Activated CD4-positive, alpha-beta T cell treated with anti-CD3 and anti-CD28 coated beads, Interleukin-2, amount 50 U/mL, for 1 hour (primary cell): Measurements from ENCODE around the gene REXO4.

Source experiments
- DNase-seq: peaks from one replicate; pipeline ENCODE4 v3.0.0-alpha.2; 2020

REXO4 gene

DNA sequence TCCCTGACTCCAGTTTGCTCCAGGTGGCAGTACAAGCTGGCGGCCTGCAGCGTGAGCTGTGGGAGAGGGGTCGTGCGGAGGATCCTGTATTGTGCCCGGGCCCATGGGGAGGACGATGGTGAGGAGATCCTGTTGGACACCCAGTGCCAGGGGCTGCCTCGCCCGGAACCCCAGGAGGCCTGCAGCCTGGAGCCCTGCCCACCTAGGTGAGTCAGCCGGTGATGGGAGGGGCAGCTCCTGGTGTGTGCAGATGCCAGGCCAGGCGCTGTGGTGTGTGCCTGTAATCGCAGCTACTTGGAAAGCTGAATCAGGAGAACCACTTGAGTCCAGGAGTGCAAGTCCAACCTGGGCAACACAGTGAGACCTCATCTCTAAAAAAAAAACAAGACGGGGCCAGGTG lies 31.9 kb upstream of the REXO4 start:
- DNase-seq, result no peak

DNA sequence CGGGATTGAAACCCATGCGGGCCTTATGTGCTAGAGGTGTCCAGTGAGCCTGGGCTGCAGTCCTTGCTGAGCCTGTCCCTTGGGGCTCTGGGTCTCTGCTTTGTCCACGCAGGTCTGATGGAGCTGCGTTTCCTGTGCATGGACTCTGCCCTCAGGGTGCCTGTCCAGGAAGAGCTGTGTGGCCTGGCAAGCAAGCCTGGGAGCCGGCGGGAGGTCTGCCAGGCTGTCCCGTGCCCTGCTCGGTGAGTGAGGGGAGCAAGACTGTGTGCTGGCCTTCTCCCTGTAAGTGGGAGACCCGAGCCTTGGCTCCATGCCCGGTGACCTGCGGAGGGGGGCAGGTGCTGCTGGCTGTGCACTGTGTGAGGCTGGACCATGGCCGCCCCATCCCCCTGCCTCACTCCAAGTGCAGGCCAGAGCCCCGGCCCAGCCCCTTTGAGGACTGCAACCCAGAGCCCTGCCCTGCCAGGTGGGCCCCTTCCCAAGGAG lies 30.7 kb upstream of the REXO4 start:
- no peak for DNase-seq

DNA sequence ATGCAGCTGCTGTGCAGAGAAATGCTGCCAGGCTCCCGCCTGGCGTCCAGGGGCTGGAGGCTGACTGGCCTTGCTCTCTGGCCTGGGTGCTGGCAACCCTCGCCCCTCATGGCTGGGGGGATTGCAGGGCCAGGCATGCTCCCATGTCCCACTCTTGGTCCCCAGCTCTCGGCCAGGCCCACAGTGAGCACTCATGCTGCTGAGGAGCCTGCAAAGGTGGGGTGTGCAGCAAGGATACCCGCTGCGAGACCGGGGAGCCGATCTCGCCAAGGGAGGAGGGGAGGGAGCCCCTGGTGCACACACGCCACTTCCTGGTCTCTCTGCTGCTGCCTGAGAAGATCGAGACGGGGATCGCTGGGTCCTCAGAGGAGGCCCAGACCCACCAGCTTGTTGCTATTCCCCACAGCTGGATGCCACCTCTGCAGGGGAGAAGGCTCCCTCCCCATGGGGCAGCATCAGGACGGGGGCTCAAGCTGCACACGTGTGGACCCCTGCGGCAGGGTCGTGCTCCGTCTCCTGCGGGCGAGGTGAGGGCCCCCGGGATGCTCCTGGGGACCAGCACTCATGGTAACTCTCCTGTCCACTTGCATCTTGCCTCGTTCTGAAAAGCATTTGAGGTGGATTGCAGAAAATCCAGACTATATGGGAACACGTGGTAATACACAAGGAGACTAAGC lies 27.6 kb upstream of the REXO4 start:
- DNase-seq, result no peak

DNA sequence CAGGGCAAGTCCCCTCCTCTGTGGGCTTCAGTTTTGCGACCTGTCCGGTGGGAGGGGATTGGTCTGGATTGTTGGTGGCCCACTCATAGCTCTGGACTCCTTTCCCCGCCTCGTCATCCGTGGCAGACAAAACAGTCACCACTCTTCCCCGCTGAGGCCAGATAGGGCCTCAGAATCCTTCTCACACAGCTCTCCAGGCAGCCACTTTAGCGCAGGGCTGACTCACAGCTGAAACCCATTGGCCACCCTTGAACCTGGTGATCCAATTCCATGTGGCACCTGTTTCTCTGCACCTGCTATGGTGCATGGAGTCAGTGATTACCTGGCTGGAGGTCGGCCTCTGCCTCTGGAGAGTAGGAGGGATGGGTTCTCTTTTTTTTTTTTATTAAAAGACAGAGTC lies 26.2 kb upstream of the REXO4 start:
- DNase-seq, result no peak

DNA sequence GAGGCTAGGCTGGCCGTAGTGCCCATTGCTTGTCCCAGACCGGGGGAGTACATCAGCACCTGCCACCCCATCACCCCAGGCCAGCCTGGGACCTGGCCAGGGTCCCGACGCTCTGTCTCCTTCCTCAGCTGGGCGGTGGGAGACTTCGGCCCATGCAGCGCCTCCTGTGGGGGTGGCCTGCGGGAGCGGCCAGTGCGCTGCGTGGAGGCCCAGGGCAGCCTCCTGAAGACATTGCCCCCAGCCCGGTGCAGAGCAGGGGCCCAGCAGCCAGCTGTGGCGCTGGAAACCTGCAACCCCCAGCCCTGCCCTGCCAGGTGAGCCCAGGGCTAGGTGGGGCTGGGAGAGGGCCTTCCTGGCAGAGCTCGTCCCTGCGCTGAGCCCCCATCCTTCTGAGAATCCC lies 25.4 kb upstream of the REXO4 start:
- no peak for DNase-seq

DNA sequence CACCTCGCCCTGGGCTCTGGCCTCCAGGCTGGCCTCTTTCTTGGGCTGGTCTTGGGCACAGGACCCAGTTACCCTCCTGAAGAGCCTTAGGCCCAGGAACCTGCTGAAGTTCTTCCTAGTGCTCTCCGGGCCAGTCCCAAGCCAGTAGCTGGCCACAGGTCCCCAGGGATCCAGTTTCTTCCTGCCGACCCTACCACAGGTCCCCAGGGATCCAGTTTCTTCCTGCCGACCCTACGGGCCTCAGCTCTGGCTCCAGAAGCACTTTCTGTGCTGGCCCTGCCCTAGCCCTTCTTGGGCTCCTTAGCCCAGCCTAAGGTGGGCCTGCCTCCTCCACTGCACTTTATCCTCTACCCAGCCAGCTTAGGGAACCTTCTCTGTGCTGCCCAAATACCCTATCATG lies 23.8 kb upstream of the REXO4 start:
- no peak for DNase-seq

DNA sequence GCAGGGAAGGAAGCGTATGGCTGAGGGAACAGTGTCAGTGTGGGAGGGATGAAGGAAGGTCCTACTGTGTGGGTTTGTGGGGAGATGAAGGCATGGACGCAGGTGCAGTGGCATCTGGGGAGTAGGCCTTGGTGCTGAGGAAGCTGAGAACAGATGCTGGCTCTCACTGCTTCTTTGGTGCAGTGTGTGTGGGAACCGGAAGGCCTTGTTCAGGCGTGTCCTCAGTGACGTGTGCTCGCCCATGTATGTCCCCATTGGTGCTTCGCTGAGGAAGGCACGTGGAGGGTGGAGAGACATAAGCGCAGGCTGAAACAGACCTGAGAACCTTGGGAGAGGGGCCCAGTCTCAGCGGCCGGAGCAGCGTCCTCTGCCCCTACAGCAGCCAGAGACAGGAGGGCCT lies 23.1 kb upstream of the REXO4 start:
- DNase-seq, result no peak

DNA sequence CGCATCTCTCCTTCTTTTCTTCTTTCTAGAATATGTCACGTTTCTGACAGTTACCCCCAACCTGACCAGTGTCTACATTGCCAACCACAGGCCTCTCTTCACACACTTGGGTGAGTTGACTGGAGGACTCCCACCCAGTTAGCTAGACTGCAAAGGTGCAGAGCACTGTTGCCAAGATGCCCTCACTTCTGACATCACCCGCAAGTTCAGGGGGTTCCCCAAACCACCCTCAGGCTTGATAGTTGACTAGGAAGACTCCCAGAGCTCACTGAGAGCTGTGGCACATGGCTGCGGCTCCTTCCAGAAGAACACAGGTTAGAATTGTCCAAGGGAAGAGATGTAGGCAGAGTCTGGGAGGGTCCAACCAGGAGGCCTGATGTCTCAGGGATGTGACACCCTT lies 21.5 kb upstream of the REXO4 start:
- no peak for DNase-seq

DNA sequence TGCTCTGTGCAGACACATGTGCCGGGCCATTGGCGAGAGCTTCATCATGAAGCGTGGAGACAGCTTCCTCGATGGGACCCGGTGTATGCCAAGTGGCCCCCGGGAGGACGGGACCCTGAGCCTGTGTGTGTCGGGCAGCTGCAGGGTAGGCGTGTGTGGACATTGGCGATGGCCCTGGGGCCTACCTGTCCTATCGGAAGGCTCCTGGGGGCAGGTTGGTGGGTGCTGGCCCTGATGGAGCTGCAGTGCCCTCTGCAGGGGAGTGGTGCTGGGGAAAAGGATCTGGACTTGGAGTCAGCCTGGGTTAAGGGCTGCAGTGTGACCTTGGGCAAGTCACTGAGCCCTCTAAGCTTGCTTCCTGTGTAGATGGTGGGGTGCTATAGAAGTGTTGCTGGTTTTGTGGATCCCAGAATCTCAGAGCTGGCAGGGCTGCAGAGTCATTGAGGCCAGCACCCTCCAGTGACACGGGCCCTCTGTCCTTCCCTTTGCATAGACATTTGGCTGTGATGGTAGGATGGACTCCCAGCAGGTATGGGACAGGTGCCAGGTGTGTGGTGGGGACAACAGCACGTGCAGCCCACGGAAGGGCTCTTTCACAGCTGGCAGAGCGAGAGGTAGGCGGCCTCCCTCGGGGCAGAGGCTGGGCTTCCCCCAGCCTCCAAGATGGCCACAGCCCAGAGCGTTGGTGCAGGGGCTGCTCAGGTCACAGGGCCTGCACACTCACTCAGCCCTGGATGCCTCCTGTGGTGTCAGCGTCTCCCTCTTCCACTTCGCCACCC lies 20.1 kb upstream of the REXO4 start:
- no peak for DNase-seq

DNA sequence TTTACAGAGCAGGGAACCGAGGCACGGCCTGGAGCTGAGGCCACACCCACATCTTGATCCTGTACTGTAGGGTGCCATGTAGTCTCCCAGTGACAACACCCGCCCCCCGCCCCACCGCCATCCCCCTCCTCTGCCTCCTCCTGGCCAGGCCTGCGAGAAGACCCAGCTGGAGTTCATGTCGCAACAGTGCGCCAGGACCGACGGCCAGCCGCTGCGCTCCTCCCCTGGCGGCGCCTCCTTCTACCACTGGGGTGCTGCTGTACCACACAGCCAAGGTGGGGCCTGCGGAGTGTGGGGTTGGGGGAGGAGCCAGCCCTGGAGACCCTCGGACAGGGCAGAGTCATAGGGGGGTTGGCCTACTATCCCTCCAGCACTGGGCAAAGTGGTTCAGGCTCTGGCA lies 18.9 kb upstream of the REXO4 start:
- no peak for DNase-seq

DNA sequence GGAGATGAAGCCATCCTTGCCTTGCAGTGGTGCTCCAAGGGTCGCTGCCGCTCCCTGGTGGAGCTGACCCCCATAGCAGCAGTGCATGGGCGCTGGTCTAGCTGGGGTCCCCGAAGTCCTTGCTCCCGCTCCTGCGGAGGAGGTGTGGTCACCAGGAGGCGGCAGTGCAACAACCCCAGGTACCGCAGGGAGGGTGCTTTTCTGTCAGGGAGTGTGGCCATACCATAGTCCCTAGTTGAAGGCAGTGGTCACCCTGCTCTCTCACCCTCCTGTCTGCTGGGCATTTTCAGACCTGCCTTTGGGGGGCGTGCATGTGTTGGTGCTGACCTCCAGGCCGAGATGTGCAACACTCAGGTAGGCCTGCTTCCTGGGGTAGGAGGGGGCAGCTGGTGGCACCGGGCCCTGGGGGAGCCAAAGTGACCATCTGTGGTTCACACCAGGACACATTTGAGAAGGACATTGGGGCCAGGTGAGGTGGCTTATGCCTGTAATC lies 15.6 kb upstream of the REXO4 start:
- DNase-seq, result no peak

DNA sequence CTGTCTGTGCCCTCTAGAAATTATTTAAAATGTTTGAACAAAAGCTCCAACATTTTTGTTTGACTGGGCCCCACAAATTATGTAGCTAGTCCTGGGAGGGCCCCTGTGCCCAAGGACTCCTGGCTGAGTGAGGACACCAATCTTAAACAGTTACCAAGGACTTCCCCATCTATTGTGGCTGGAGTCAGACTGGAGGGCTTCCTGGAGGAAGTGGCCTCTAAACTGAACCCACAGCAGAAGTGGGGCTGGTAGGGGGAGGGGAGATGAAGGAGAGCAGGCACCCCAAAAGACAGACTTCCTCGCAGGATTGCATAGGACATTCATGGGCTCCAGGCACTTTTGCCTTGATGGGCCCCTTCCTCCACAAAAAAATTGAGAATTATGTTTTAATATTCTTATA lies 12.4 kb upstream of the REXO4 start:
- no peak for DNase-seq

DNA sequence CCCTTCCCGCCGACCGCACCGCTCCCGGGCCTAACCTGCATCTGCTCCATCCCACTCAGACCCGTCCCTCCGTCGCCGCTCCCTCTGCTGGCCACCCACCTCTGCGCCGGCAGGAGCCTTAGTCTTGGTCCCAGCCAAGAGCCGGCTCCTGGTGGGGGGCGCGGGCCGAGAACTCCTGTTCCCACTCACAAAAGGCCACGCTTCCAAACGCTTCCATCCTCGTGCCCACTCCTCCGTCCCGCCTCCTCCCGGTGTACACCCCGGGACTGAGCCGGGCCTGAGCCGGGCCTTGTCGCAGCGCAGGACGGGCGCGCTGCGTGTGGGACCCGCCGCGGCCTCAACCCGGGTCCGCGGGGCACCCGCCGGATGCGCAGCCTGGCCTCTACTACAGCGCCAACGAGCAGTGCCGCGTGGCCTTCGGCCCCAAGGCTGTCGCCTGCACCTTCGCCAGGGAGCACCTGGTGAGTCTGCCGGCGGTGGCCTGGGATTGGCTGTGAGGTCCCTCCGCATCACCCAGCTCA lies 11.9 kb upstream of the REXO4 start:
- DNase-seq, result peak; percentile 12

DNA sequence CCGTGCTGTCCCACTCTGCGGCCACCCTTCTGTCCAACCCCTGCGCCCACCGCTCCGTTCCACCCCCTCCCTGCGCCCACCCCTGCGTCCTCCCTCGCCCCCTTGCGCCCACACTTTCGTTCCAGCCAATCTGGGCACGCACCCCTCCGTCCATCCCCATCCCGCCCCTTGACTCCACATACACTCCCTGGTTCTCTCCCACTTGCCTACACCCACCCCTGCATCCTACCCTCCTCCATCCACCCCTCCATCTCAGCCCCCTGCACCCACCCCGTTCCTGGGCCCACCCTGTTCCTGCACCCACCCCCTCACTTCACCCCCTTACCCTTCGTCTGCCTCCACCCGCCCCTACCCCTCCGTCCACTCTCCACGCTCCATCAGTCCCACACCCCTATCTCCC lies 11.4 kb upstream of the REXO4 start:
- DNase-seq, result no peak

DNA sequence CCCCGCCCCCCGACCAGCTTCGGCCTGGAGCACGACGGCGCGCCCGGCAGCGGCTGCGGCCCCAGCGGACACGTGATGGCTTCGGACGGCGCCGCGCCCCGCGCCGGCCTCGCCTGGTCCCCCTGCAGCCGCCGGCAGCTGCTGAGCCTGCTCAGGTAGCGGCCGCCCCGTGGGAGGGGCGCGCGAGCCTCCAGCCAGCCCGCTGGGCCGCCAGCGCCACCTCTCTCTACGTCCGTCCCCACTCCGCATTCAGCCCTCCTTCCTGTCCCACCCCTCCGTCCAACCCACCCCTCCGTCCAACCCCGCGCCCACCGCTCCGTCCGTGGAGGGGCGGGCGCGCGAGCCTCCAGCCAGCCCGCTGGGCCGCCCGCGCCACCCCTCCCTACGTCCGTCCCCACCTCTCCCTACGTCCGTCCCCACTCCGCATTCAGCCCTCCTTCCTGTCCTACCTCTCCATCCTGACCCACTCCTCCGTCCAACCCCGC lies 10.8 kb upstream of the REXO4 start:
- no peak for DNase-seq

DNA sequence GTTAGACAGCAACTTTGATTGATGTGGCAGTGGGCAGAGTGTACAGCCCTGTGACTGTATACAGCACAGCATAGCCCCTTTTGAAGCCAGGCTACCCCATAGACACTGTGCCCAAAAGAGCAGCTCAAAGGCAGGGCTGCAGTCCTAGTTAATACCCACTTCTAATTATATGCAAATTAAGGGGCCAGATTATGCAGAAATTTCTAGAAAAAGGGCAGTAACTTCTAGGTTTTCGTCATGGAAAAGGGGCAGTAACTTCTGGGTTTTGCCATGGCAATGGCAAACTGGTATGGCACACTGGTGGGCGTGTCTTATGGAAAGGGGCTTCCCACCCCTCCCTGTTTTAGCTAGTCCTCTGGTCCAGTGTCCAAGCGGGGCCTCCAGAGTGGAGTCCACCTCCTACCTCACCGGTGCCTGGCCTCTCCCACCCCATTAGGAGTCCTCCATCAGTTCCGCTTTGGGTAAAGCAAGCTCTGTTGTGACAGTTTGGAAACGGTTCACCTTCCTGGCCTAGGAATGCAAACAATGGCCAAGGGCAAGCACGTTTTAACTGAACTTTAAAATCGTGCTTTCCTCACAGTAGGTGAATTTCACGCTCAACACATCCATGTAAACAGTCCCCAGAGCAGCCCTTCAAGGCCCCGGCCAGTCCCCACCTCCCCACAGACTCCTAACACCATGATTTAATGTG lies 10.0 kb upstream of the REXO4 start:
- DNase-seq, result no peak

DNA sequence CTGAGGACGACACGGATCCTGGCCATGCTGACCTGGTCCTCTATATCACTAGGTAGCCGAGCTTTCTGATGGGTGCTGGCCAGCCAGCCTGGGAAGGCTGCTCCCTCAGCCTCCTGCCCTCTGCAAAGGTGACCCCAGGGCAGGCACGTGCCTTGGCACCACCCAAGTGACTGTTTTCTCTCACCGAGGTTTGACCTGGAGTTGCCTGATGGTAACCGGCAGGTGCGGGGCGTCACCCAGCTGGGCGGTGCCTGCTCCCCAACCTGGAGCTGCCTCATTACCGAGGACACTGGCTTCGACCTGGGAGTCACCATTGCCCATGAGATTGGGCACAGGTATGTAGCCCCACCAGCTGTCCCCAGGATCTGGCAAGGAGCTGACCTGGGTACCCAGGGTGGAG lies 8.2 kb upstream of the REXO4 start:
- no peak for DNase-seq

DNA sequence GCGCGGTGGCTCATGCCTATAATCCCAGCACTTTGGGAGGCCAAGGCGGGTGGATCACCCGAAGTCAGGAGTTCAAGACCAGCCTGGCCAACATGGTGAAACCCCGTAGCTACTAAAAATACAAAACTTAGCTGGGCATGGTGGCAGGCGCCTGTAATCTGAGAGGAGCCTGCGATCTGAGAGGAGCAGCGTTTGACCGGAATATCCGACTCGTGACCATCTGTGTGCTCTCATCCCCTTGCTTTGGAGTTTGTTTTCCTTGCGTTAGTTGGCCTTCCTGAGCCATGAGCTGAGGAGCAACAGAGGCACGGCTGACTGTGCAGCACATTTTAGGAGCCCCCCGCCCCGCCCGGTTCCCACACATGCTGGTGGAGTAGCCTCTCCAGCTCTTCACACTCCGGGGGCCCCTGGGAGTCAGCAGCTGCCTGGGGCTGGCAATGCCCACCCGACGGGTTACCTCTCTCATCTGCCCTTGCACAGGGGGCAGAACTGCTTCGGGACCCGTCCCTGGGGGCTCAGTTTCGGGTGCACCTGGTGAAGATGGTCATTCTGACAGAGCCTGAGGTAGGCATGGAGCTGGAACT lies 7.3 kb upstream of the REXO4 start:
- DNase-seq, result no peak

DNA sequence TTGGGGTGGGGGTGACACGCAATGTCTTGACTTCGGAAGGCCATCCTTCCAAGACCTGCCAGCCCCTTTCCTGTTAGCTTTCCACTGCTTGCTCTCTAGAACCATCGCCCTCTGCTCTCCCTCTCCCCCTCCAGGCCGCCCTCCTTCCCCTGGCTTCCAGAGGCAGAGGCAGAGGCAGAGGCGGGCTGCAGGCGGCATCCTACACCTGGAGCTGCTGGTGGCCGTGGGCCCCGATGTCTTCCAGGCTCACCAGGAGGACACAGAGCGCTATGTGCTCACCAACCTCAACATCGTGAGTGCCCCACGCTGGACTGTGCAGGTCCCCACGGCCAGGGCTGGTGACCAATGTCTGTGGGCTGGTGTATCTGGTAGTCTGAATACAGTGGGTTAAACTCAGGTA lies 6.4 kb upstream of the REXO4 start:
- DNase-seq, result no peak

DNA sequence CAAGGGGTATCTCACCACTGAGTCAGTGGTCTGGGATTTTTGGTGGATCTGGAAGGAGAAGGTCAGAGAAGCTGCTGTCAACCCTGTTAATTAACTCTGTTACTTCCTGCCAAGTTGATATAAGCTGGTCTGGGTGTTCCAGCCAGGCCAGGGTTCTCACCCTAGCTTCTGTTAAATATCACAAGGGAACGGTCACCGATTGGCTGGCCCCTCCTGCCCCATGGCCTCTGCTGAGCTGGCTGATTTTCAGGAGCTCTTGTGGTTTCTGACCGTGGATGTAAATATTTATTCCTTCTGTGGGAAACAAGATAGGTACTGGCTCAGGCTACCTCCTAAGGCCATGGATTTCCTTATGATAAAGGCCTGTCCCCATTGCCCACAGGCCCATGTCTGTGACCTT lies 5.4 kb upstream of the REXO4 start:
- no peak for DNase-seq

DNA sequence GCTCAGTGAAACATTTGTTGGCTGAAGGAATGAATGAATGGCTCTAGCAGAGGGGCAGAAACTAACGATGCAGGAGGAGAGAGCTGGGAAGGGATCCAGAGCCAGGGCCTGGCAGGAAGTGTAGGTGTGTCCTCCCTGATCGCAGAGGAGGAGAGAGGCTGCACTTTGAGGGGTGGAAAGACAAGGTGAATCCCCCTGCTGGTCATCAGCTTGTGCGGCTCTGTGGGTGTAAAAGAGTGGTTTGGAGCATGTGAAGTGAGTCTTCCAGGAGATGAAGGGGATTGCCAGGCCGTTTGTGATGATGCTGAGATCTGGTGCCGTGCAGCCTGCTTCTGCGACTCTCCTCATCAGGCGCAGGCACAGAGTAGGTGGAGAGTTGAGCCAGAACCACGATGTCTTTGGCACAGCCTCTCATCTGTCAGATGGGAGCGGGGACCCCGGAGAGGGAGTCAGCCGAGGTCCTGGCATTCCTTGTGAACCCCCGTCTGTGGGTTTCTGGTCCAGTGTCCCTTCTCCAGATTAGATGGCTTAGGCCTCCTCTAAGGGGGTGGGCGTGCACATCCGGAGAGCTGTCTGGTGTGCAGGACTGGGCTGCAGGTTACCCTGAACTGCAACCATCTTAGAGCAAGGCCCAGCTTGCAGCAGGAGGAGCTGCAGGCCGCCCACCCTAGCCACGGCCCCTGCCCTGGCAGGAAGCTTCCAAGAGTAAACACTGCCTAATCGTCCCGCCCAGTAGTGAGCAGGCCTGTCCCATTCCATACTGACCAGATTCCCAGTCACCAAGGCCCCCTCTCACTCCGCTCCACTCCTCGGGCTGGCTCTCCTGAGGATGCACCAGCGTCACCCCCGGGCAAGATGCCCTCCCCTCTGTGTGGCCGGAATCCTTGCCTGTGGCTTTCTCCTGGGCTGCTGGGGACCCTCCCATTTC lies 4.1 kb upstream of the REXO4 start, which contains the start of gene ADAMTS13:
TSS of gene ADAMTS13 (plus strand) at position 753 of the 928 bp plus-strand sequence. CDS start at position 830, 77 bp downstream.
- DNase-seq, result no peak

DNA sequence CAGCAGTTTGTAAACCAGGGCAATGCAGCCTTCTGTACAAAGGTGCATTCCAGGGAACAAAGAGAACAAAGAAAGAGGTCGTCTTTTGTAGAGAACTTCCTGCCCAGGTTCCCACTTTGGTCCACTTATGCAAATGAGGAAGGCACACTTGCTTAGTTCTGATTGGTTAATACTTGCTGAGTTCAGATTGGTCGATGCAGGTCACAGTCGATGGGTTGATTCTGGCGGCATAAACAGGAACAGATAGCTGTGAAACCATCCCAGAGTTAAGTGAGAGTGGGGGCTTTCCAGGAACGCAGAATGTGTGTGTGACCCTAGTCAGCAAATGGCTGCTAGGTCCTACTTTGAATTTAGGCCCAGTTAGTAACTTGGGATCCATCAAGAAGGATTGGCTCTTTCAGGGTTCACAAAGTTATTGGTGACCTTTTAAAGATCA lies 2.6 kb upstream of the REXO4 start:
- no peak for DNase-seq
